ENCODE results near the gene SSRP1. TPM values are rescaled to one million over a fixed set of nuclear protein-coding genes. Genes with fewer than 3 reads are reported as not detected.

The SSRP1 gene
- total and polyA plus RNA-seq, 2 donors from 2014 or later: 44.5 to 78.5 TPM

GRCh38 chr11:57303280-57303989, 32.3 kb downstream of the SSRP1 start:
- H3K4me1 ChIP-seq (ENCODE audit: control insufficient read depth in 2 of 3, insufficient read depth in 2 of 3, low read depth in 1 of 3, low read length in 3 of 3): peaks cover 0 to 3% (median 0%) of the 10 kb centered on the region in 3 donors
- DNase-seq (no peak), FAIRE-seq (no peak)
- H3K9ac ChIP-seq (ENCODE audit: low read length in 3 of 3): no peak overlapping the region
- intact Hi-C loops (cut with DNase I): no loop called here
- H3K9me3 ChIP-seq (ENCODE audit: control insufficient read depth in 2 of 3, insufficient read depth in 1 of 3, low read length in 3 of 3): peaks cover 0 to 7% (median 0%) of the 10 kb centered on the region in 3 donors
- H3K27me3 ChIP-seq (ENCODE audit: control insufficient read depth, insufficient read depth, low read length): no peaks in the 10 kb centered on the region
- no peak overlapping the region for H3K27ac ChIP-seq (ENCODE audit: low read depth in 2 of 2, low read length in 2 of 2)
- peaks cover 5 to 41% (median 28%) of the 10 kb centered on the region in 3 donors for H3K36me3 ChIP-seq (ENCODE audit: control insufficient read depth in 2 of 3, insufficient read depth in 3 of 3, low read length in 3 of 3)
- no peak overlapping the region for H3K4me3 ChIP-seq (ENCODE audit: low read length in 3 of 3)
- TF ChIP-seq CTCF (IDR thresholded peaks at IDR 0.05; ENCODE audit: borderline replicate concordance, extremely low read depth, insufficient read depth): no peak

- H3K9me3 ChIP-seq (ENCODE audit: control insufficient read depth in 2 of 3, insufficient read depth in 1 of 3, low read length in 3 of 3): peaks cover 0 to 7% (median 0%) of the 10 kb centered on the region in 3 donors
- H3K27ac ChIP-seq (ENCODE audit: low read depth in 2 of 2, low read length in 2 of 2): no peak overlapping the region
- peaks cover 5 to 41% (median 26%) of the 10 kb centered on the region in 3 donors for H3K36me3 ChIP-seq (ENCODE audit: control insufficient read depth in 2 of 3, insufficient read depth in 3 of 3, low read length in 3 of 3)
- intact Hi-C loops (cut with DNase I): no loop called here
- no peaks in the 10 kb centered on the region for H3K27me3 ChIP-seq (ENCODE audit: control insufficient read depth, insufficient read depth, low read length)
- FAIRE-seq: no peak
- peaks cover 0 to 3% (median 0%) of the 10 kb centered on the region in 3 donors for H3K4me1 ChIP-seq (ENCODE audit: control insufficient read depth in 2 of 3, insufficient read depth in 2 of 3, low read depth in 1 of 3, low read length in 3 of 3)
- H3K4me3 ChIP-seq (ENCODE audit: low read length in 3 of 3): no peak overlapping the region
- peak in 1 of 5 donors; percentile 33 for DNase-seq
- H3K9ac ChIP-seq (ENCODE audit: low read length in 3 of 3): no peak overlapping the region
- TF ChIP-seq CTCF (IDR thresholded peaks at IDR 0.05; ENCODE audit: borderline replicate concordance, extremely low read depth, insufficient read depth): no peak
These were observed 33.2 kb downstream of the SSRP1 start for GRCh38 chr11:57302489-57302888.

GRCh38 chr11:57301711-57302423, 33.8 kb downstream of the SSRP1 start:
- Histone ChIP-seq H3K9ac (ENCODE audit: low read length in 3 of 3) (no peak overlapping the region), H3K4me1 (ENCODE audit: control insufficient read depth in 2 of 3, insufficient read depth in 2 of 3, low read depth in 1 of 3, low read length in 3 of 3) (no peaks in the 10 kb centered on the region), H3K27me3 (ENCODE audit: control insufficient read depth, insufficient read depth, low read length) (no peaks in the 10 kb centered on the region), H3K9me3 (ENCODE audit: control insufficient read depth in 2 of 3, insufficient read depth in 1 of 3, low read length in 3 of 3) (peaks cover 0 to 7% (median 0%) of the 10 kb centered on the region in 3 donors), H3K36me3 (ENCODE audit: control insufficient read depth in 2 of 3, insufficient read depth in 3 of 3, low read length in 3 of 3) (peaks cover 5 to 41% (median 26%) of the 10 kb centered on the region in 3 donors), H3K4me3 (ENCODE audit: low read length in 3 of 3) (no peak overlapping the region), H3K27ac (ENCODE audit: low read depth in 2 of 2, low read length in 2 of 2) (no peak overlapping the region)
- intact Hi-C loops (cut with DNase I): no loop called here
- no peak for TF ChIP-seq CTCF (IDR thresholded peaks at IDR 0.05; ENCODE audit: borderline replicate concordance, extremely low read depth, insufficient read depth)
- DNase-seq (peak in 1 of 5 donors; percentile 20), FAIRE-seq (no peak)

Data from kidney (tissue), 14 donors.